PC-3 (cell line): ENCODE measurements around the gene ARHGAP27. TPM values are rescaled to one million over a fixed set of nuclear protein-coding genes. Genes with fewer than 3 reads are reported as not detected.

Experiments
- ATAC-seq: fragments of 200-7000 bp; cut with Tn5 transposase; 2 replicates; pipeline ENCODE4 v1.9.1; 2020; ENCODE audit warnings: mild to moderate bottlenecking, moderate library complexity
- BruUV-seq: library from RNA; stranded (reverse); fragments of 400-500 nt; replicated peaks from 2 replicates; lab custom pipeline; 2021; lab: Mats Ljungman, UMichigan
- CTCF ChIA-PET: fragments of 300-600 bp; sonication (Branson Sonifier 250); formaldehyde crosslinking; loops from one replicate; lab custom pipeline; 2022; ENCODE audit warnings: antibody characterized with exemption; lab: Charles Lee
- POLR2A ChIA-PET: fragments of 300-600 bp; sonication (Branson Sonifier 250); formaldehyde crosslinking; loops from one replicate; lab custom pipeline; 2022; ENCODE audit warnings: antibody characterized with exemption; ENCODE audit not compliant: unreplicated experiment; lab: Charles Lee
- DNase-seq: peaks from one replicate; pipeline ENCODE4 v3.0.0-alpha.2; 2015
- H2AFZ ChIP-seq: fragments of 300-600 bp; sonication (generic); 2 replicates; pipeline ENCODE4 v1.6.0; 2016; ENCODE audit warnings: antibody characterized with exemption, low read length
- H3F3A ChIP-seq: fragments of 300-600 bp; sonication (generic); one replicate; pipeline ENCODE4 v1.6.0; 2017; ENCODE audit warnings: antibody characterized with exemption, low read length, control low read depth, mild to moderate bottlenecking; ENCODE audit not compliant: unreplicated experiment
- H3K27ac ChIP-seq: fragments of 300-600 bp; sonication (generic); 2 replicates; pipeline ENCODE4 v1.5.1; 2016; ENCODE audit warnings: mild to moderate bottlenecking, low read length
- H3K27me3 ChIP-seq: fragments of 300-600 bp; sonication (generic); 2 replicates; pipeline ENCODE4 v1.6.1; 2016; ENCODE audit warnings: low read length, mixed read lengths
- H3K36me3 ChIP-seq: fragments of 300-600 bp; sonication (generic); 2 replicates; pipeline ENCODE4 v1.6.1; 2016; ENCODE audit warnings: low read depth, mixed run types, low read length, mixed read lengths
- H3K4me1 ChIP-seq: fragments of 300-600 bp; sonication (generic); 2 replicates; pipeline ENCODE4 v1.5.1; 2016; ENCODE audit warnings: low read length; ENCODE audit not compliant: insufficient read depth
- H3K4me2 ChIP-seq: fragments of 300-600 bp; sonication (generic); 2 replicates; pipeline ENCODE4 v1.6.0; 2016; ENCODE audit warnings: low read length
- H3K4me3 ChIP-seq: fragments of 300-600 bp; sonication (generic); 2 replicates; pipeline ENCODE4 v1.5.1; 2016; ENCODE audit warnings: mild to moderate bottlenecking, low read length, mixed read lengths
- H3K79me2 ChIP-seq: fragments of 300-600 bp; sonication (generic); 2 replicates; pipeline ENCODE4 v1.6.1; 2017; ENCODE audit warnings: low read length, mixed read lengths
- H3K9ac ChIP-seq: fragments of 300-600 bp; sonication (generic); 2 replicates; pipeline ENCODE4 v1.6.0; 2016; ENCODE audit warnings: mild to moderate bottlenecking, low read length
- H3K9me2 ChIP-seq: fragments of 300-600 bp; sonication (generic); replicated peaks from 2 replicates; pipeline ENCODE4 v1.6.1; 2016; ENCODE audit warnings: mixed run types, low read length, mixed read lengths
- H3K9me3 ChIP-seq: fragments of 300-600 bp; sonication (generic); 2 replicates; pipeline ENCODE4 v1.6.1; 2016; ENCODE audit warnings: low read length, mixed read lengths
- H4K20me1 ChIP-seq: fragments of 300-600 bp; sonication (generic); 2 replicates; pipeline ENCODE4 v1.6.1; 2016; ENCODE audit warnings: low read length, mixed read lengths
- CTCF ChIP-seq: fragments of 300-600 bp; sonication (generic); conservative IDR thresholded peaks from 2 replicates; pipeline ENCODE4 v1.5.1; 2017; ENCODE audit warnings: antibody characterized with exemption, low read depth, mild to moderate bottlenecking, low read length
- EZH2 ChIP-seq: fragments of 300-600 bp; sonication (generic); IDR thresholded peaks from one replicate; pipeline ENCODE4 v1.6.1; 2017; ENCODE audit warnings: antibody characterized with exemption, mild to moderate bottlenecking, low read length; ENCODE audit not compliant: unreplicated experiment
- EZH2phosphoT487 ChIP-seq: fragments of 300-600 bp; sonication (generic); IDR thresholded peaks from 2 replicates; pipeline ENCODE4 v1.6.1; 2018; ENCODE audit warnings: mild to moderate bottlenecking, antibody characterized with exemption, low read length, borderline replicate concordance
- intact Hi-C: fragments of 100-400 bp; cut with micrococcal nuclease; formaldehyde crosslinking; loops from 2 replicates; pipeline ENCODE4 v1.9.0; 2023
- total RNA-seq: library from RNA; depleted of rRNA; stranded (reverse); fragments of >200 nt; gene quantifications from 2 replicates; pipeline ENCODE4 v1.2.3, GENCODE V29; 2014

The ARHGAP27 gene
- total RNA-seq, 1 experiment from 2014 or later, result 119 TPM

GRCh38 chr17:45366691-45367090 is 66.0 kb downstream of the ARHGAP27 start:
- H3K27ac ChIP-seq, result no peak overlapping the region
- ChIA-PET CTCF (no interaction called here), POLR2A (interaction anchor here (0.5 kb wide), 1 partner anchor 32 kb away, joined by 16 read pairs; no protein-coding TSS in a partner anchor)

GRCh38 chr17:45366049-45366448 is 66.6 kb downstream of the ARHGAP27 start:
- H3K4me1 ChIP-seq, result peaks cover 3% of the 10 kb centered on the region; the same call in 1 of the 2 replicates
- H3K9me2 ChIP-seq, result no peaks in the 10 kb centered on the region
- no peak overlapping the region for H3K9ac ChIP-seq
- no peaks in the 10 kb centered on the region for H3K36me3 ChIP-seq
- no TSS peak for BruUV-seq
- POLR2A ChIA-PET, result no interaction called here
- no peaks in the 10 kb centered on the region for H3K9me3 ChIP-seq
- no peak overlapping the region for H3K4me3 ChIP-seq
- intact Hi-C loops, result no loop called here
- TF ChIP-seq CTCF (no peak), EZH2 (no peak), EZH2phosphoT487 (no peak)
- no peak overlapping the region for H3K4me2 ChIP-seq
- CTCF ChIA-PET, result no interaction called here
- ATAC-seq, result no peak
- no peak overlapping the region for H3K27ac ChIP-seq
- H2AFZ ChIP-seq, result no peak overlapping the region
- H3K27me3 ChIP-seq, result no peaks in the 10 kb centered on the region
- no peaks in the 10 kb centered on the region for H4K20me1 ChIP-seq
- no peak for DNase-seq
- no peaks in the 10 kb centered on the region for H3F3A ChIP-seq
- no peaks in the 10 kb centered on the region for H3K79me2 ChIP-seq

More at GRCh38 chr17:45366691-45367090, 66.0 kb downstream of the ARHGAP27 start:
- TF ChIP-seq EZH2 (no peak), EZH2phosphoT487 (no peak), CTCF (no peak)
- Histone ChIP-seq H3K79me2 (no peaks in the 10 kb centered on the region), H3K27me3 (no peaks in the 10 kb centered on the region), H3K36me3 (no peaks in the 10 kb centered on the region), H3K9me2 (no peaks in the 10 kb centered on the region), H4K20me1 (no peaks in the 10 kb centered on the region), H3K4me3 (no peak overlapping the region), H3K9me3 (no peaks in the 10 kb centered on the region), H3K9ac (no peak overlapping the region), H3K4me1 (peaks cover 7% of the 10 kb centered on the region; the same call in 1 of the 2 replicates), H3F3A (no peaks in the 10 kb centered on the region), H2AFZ (no peak overlapping the region), H3K4me2 (no peak overlapping the region)
- no TSS peak for BruUV-seq
- intact Hi-C loops, result no loop called here
- DNase-seq (no peak), ATAC-seq (no peak)

GRCh38 chr17:45364531-45365390 is 67.9 kb downstream of the ARHGAP27 start:
- no TSS peak for BruUV-seq
- H3K27me3 ChIP-seq, result no peaks in the 10 kb centered on the region
- no peak overlapping the region for H3K4me2 ChIP-seq
- intact Hi-C loops, result no loop called here
- no peak overlapping the region for H3K4me3 ChIP-seq
- no peaks in the 10 kb centered on the region for H3K36me3 ChIP-seq
- no peaks in the 10 kb centered on the region for H3K4me1 ChIP-seq
- no peaks in the 10 kb centered on the region for H4K20me1 ChIP-seq
- no peak overlapping the region for H2AFZ ChIP-seq
- DNase-seq (no peak), ATAC-seq (no peak; the same call in 1 of the 2 replicates)
- H3K9me3 ChIP-seq, result no peaks in the 10 kb centered on the region
- ChIA-PET CTCF (no interaction called here), POLR2A (interaction anchor here (0.7 kb wide), 1 partner anchor 69 kb away, joined by 20 read pairs; no protein-coding TSS in a partner anchor)
- no peak overlapping the region for H3K9ac ChIP-seq
- TF ChIP-seq EZH2phosphoT487 (no peak), EZH2 (no peak), CTCF (no peak)
- H3K27ac ChIP-seq, result no peak overlapping the region
- H3K79me2 ChIP-seq, result no peaks in the 10 kb centered on the region
- no peaks in the 10 kb centered on the region for H3K9me2 ChIP-seq
- H3F3A ChIP-seq, result no peaks in the 10 kb centered on the region
